ENCODE measurements around the gene TMPRSS13.
"Not testable (repeated sequence)": the region's sequence is repeated elsewhere in the genome, so short reads cannot be mapped to it uniquely, and the experiment has no call there.

Gene TMPRSS13

DNA sequence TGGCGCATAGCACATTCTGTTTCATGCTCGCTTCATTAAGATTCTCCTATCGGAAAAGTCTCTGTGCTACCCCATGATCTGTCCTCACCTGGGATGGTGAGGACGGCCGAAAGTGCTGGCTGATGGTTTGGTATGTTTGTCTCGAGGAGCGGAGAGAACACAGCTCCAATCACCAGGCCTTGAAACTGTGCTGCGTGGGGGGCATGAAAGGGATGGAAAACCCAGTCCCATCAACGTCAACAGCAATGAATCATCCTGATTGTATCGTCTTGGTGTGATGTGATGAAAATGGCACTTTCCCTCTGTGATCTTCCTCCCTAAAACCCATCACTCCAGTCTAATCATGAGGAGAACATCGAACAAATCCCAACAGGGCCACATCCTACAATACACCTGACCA lies 61.1 kb downstream of the TMPRSS13 start:
- Histone ChIP-seq H3K36me3 (ENCODE audit: control insufficient read depth, insufficient read depth, low read length) (no peaks in the 10 kb centered on the region), H3K4me1 (ENCODE audit: control insufficient read depth, insufficient read depth, low read length, poor library complexity, severe bottlenecking) (no peaks in the 10 kb centered on the region), H3K9me3 (ENCODE audit: control insufficient read depth, low read length) (no peaks in the 10 kb centered on the region), H3K27ac (ENCODE audit: insufficient read depth, low read length, poor library complexity, severe bottlenecking) (no peak overlapping the region), H3K27me3 (replicated peaks; ENCODE audit: control insufficient read depth, insufficient read depth, low read length, poor library complexity, severe bottlenecking) (no peaks in the 10 kb centered on the region), H3K4me3 (ENCODE audit: insufficient read depth, low read depth, low read length, poor library complexity, severe bottlenecking) (no peak overlapping the region)
- no peak for DNase-seq

DNA sequence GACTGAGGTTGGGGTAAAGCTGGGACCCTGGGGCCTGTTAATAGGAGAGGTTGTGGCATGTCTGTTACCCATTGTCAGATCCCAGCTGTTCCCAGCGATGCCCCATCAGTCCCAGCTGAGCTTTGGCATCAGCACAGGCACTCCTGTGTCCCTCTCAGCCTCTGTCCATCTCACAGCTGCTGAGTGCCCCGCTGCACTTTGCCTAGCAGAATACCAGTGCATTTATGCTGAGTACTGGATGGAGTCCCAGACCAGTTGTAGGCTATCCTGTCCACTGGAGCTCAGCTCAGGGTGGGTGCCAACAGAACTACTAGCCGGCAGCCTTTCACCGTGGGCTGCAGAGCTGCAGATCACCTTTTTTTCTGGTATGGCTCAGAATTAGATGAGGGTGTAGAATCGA lies 62.7 kb downstream of the TMPRSS13 start:
- no peak for DNase-seq
- Histone ChIP-seq H3K36me3 (ENCODE audit: control insufficient read depth, insufficient read depth, low read length) (no peaks in the 10 kb centered on the region), H3K4me1 (ENCODE audit: control insufficient read depth, insufficient read depth, low read length, poor library complexity, severe bottlenecking) (no peaks in the 10 kb centered on the region), H3K4me3 (ENCODE audit: insufficient read depth, low read depth, low read length, poor library complexity, severe bottlenecking) (no peak overlapping the region), H3K27me3 (replicated peaks; ENCODE audit: control insufficient read depth, insufficient read depth, low read length, poor library complexity, severe bottlenecking) (no peaks in the 10 kb centered on the region), H3K9me3 (ENCODE audit: control insufficient read depth, low read length) (no peaks in the 10 kb centered on the region), H3K27ac (ENCODE audit: insufficient read depth, low read length, poor library complexity, severe bottlenecking) (no peak overlapping the region)

DNA sequence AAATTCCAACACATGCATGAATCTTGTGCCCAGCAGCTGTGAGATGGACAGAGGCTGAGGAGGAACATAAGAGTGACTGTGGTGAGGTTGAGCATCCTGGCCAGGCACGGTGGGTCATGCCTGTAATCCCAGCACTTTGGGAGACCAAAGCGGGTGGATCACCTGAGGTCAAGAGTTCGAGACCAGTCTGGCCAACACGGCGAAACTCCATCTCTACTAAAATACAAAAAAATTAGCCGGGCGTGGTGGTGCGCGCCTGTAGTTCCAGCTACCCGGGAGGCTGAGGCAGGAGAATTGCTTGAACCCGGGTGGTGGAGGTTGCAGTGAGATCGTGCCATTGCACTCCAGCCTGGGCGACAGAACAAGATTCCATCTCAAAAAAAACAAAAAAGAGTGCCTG lies 63.7 kb downstream of the TMPRSS13 start:
- H3K9me3 ChIP-seq (ENCODE audit: control insufficient read depth, low read length), result not testable (repeated sequence)

DNA sequence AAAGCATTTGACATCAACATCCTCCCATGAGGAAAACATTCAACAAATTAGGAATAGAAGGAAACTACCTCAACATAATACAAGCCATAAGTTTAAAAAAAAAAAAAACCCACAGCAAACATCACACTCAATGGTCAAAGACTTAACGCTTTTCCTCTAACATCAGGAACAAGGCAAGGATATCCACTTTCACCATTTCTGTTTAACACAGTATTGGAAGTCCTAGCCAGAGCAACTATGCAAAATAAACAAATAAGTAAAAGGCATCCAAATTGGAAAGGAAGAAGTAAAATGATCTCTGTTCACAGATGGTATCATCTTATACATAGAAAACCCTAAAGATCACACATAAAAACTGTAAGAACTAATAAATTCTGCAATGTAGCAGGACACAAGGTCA lies 65.8 kb downstream of the TMPRSS13 start:
- H3K4me3 ChIP-seq (ENCODE audit: insufficient read depth, low read depth, low read length, poor library complexity, severe bottlenecking), result no peak overlapping the region
- no peak for DNase-seq
- no peaks in the 10 kb centered on the region for H3K36me3 ChIP-seq (ENCODE audit: control insufficient read depth, insufficient read depth, low read length)
- H3K27ac ChIP-seq (ENCODE audit: insufficient read depth, low read length, poor library complexity, severe bottlenecking), result no peak overlapping the region
- no peaks in the 10 kb centered on the region for H3K27me3 ChIP-seq (replicated peaks; ENCODE audit: control insufficient read depth, insufficient read depth, low read length, poor library complexity, severe bottlenecking)
- H3K4me1 ChIP-seq (ENCODE audit: control insufficient read depth, insufficient read depth, low read length, poor library complexity, severe bottlenecking), result no peaks in the 10 kb centered on the region
- H3K9me3 ChIP-seq (ENCODE audit: control insufficient read depth, low read length), result no peaks in the 10 kb centered on the region

More for the DNA sequence above, 63.7 kb downstream of the TMPRSS13 start:
- H3K4me1 ChIP-seq (ENCODE audit: control insufficient read depth, insufficient read depth, low read length, poor library complexity, severe bottlenecking); H3K4me3 ChIP-seq (ENCODE audit: insufficient read depth, low read depth, low read length, poor library complexity, severe bottlenecking); H3K27me3 ChIP-seq (replicated peaks; ENCODE audit: control insufficient read depth, insufficient read depth, low read length, poor library complexity, severe bottlenecking); H3K27ac ChIP-seq (ENCODE audit: insufficient read depth, low read length, poor library complexity, severe bottlenecking); H3K36me3 ChIP-seq (ENCODE audit: control insufficient read depth, insufficient read depth, low read length); DNase-seq: not testable (repeated sequence)

DNA sequence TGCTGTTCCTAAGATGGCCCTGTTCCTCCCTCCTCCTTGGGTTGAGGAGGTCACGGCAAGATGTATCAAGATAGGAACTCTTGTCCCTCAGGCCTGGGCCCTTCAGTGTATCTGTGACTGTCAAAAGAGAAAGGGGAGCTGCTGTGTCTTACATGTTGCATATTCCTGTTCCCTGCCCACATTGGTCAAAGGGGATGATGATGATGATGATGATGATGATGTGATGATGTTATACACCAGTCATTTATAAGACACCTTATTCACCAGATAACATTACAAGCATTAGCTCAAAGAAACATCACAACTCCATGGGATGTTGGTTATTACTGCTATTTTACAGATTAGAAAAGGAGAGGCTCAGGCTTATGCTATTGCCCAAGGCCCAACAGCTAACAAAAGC lies 66.4 kb downstream of the TMPRSS13 start:
- H3K36me3 ChIP-seq (ENCODE audit: control insufficient read depth, insufficient read depth, low read length), result no peaks in the 10 kb centered on the region
- no peak overlapping the region for H3K4me3 ChIP-seq (ENCODE audit: insufficient read depth, low read depth, low read length, poor library complexity, severe bottlenecking)
- no peaks in the 10 kb centered on the region for H3K4me1 ChIP-seq (ENCODE audit: control insufficient read depth, insufficient read depth, low read length, poor library complexity, severe bottlenecking)
- no peak overlapping the region for H3K27ac ChIP-seq (ENCODE audit: insufficient read depth, low read length, poor library complexity, severe bottlenecking)
- no peaks in the 10 kb centered on the region for H3K27me3 ChIP-seq (replicated peaks; ENCODE audit: control insufficient read depth, insufficient read depth, low read length, poor library complexity, severe bottlenecking)
- no peaks in the 10 kb centered on the region for H3K9me3 ChIP-seq (ENCODE audit: control insufficient read depth, low read length)
- no peak for DNase-seq

DNA sequence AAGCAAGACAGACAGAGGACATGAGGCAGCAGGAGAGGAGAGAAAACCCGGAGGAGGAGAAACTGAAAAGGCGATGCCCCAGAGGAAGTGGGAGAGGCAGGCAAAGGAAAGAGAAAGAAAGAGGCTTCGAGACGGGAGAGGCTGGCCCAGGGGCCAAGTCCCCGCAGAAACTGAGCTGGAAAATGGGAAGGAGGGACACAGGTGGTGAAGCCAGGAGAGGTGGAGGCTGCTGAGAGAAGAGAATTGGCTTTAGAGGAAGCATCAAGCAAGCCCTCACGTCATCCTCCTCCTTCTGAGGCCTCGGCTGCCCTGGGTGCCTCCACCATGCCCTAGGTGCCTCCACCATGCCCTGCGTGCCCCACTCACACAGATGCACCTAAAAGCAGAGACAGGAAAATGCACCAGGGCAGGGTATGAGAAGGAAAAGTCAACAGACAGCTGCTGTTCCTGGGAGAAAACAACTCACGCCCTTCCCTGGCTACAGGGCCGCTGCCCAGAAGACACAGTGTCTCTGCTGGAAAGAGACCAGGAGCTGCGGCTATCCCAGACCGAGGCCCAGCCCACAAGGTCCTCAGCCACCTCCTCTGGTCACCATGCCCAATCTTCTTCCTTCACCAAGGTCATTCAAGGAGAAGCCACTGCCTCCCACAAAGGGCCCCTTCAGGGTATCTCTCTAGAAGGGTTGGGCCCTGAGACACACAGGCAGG lies 67.0 kb downstream of the TMPRSS13 start:
- no peaks in the 10 kb centered on the region for H3K36me3 ChIP-seq (ENCODE audit: control insufficient read depth, insufficient read depth, low read length)
- H3K4me3 ChIP-seq (ENCODE audit: insufficient read depth, low read depth, low read length, poor library complexity, severe bottlenecking), result no peak overlapping the region
- H3K9me3 ChIP-seq (ENCODE audit: control insufficient read depth, low read length), result no peaks in the 10 kb centered on the region
- H3K27me3 ChIP-seq (replicated peaks; ENCODE audit: control insufficient read depth, insufficient read depth, low read length, poor library complexity, severe bottlenecking), result no peaks in the 10 kb centered on the region
- no peaks in the 10 kb centered on the region for H3K4me1 ChIP-seq (ENCODE audit: control insufficient read depth, insufficient read depth, low read length, poor library complexity, severe bottlenecking)
- H3K27ac ChIP-seq (ENCODE audit: insufficient read depth, low read length, poor library complexity, severe bottlenecking), result no peak overlapping the region
- no peak for DNase-seq

DNA sequence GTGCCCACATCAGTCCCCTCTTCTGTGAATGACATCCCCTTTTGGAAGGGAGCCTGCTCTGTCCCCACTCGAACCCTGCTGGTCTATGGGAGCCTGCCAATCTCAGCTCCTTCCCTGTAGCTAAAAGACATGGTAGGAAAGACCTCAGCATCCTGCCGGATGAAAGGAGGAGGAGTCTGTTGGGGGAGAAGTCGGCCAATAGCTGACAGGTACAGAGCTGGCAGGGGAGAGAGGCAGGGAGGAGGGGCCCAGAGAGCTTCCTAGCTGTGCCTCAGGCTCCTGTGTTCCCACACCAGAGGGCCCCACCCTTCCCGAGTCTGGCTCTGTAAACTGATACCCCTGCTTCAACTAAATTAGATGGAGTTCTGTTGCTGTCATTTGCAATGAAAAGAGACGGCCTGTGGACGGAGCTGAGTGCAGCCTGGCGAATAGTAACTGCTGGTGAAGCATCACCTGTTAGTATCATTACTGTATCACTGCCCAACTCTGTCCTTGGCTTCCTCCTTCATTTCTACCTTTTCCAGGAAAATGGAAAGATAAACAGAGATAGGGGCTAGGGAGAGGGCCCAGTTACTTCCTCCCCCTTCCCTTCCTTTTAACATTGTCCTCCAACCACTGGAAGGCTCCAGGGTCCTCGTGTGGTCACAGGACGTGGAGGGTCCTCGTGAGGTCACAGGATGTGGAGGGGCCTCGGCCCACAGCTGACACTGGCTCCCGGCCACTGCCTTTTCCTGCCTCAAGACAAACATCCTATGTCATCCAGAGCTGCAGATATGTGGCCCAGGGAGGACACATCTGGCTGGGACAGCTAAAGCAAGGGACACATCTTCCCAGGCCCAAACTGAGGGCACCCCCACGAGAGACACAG lies 67.8 kb downstream of the TMPRSS13 start:
- Histone ChIP-seq H3K36me3 (ENCODE audit: control insufficient read depth, insufficient read depth, low read length) (no peaks in the 10 kb centered on the region), H3K4me1 (ENCODE audit: control insufficient read depth, insufficient read depth, low read length, poor library complexity, severe bottlenecking) (no peaks in the 10 kb centered on the region), H3K9me3 (ENCODE audit: control insufficient read depth, low read length) (no peaks in the 10 kb centered on the region), H3K4me3 (ENCODE audit: insufficient read depth, low read depth, low read length, poor library complexity, severe bottlenecking) (no peak overlapping the region), H3K27me3 (replicated peaks; ENCODE audit: control insufficient read depth, insufficient read depth, low read length, poor library complexity, severe bottlenecking) (no peaks in the 10 kb centered on the region), H3K27ac (ENCODE audit: insufficient read depth, low read length, poor library complexity, severe bottlenecking) (no peak overlapping the region)
- no peak for DNase-seq

DNA sequence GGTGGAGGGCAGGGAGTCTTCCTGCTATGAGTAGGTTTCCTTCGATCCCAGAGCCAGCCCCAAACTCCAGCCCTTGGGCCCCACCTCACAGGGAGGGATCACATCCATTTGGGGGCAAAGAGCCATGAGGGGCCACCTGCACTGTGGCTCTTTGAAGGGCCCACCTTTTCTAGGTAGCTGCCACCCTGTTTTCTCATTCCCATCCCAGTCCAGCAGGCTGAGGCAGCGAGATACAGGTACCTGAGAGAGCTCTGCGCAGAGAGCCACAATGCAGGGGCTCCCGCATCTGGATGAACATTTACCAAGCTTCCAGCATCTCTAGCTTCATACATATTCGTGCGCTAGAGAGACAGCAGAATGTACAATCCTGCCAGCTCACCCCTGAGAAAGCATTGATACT lies 69.1 kb downstream of the TMPRSS13 start:
- no peak for DNase-seq
- no peaks in the 10 kb centered on the region for H3K27me3 ChIP-seq (replicated peaks; ENCODE audit: control insufficient read depth, insufficient read depth, low read length, poor library complexity, severe bottlenecking)
- no peaks in the 10 kb centered on the region for H3K9me3 ChIP-seq (ENCODE audit: control insufficient read depth, low read length)
- H3K27ac ChIP-seq (ENCODE audit: insufficient read depth, low read length, poor library complexity, severe bottlenecking), result no peak overlapping the region
- no peaks in the 10 kb centered on the region for H3K36me3 ChIP-seq (ENCODE audit: control insufficient read depth, insufficient read depth, low read length)
- no peaks in the 10 kb centered on the region for H3K4me1 ChIP-seq (ENCODE audit: control insufficient read depth, insufficient read depth, low read length, poor library complexity, severe bottlenecking)
- no peak overlapping the region for H3K4me3 ChIP-seq (ENCODE audit: insufficient read depth, low read depth, low read length, poor library complexity, severe bottlenecking)

DNA sequence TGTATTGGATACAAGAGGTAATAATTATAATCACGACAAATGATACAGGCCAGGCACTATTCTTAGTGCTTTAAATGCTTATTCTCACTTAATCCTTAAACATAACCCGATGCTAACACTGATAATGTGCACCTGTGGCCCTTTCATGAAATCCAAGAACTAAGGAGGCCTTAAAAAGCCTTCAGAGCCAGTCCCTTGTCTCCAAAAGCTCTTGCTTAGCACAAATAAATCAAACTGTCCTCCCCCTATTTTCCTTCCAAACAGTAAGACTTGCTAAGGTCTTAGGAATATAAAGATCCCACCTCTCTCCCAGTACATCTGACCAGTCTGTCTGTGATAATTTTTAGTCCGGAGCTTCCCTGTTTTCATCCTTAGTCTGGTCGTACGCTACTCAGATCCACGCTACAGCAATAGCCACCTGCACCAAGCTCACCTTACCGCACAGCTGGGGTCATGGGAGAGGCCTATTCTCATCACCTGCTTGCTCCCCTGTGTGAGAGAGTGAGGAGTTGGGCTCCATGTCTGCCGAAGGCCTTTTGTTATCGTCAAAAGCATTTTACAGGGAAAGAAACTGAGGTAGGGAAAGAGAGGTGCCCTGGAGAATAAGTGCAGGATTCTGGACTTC lies 69.6 kb downstream of the TMPRSS13 start:
- Histone ChIP-seq H3K4me3 (ENCODE audit: insufficient read depth, low read depth, low read length, poor library complexity, severe bottlenecking) (no peak overlapping the region), H3K36me3 (ENCODE audit: control insufficient read depth, insufficient read depth, low read length) (no peaks in the 10 kb centered on the region), H3K9me3 (ENCODE audit: control insufficient read depth, low read length) (no peaks in the 10 kb centered on the region), H3K27ac (ENCODE audit: insufficient read depth, low read length, poor library complexity, severe bottlenecking) (no peak overlapping the region), H3K4me1 (ENCODE audit: control insufficient read depth, insufficient read depth, low read length, poor library complexity, severe bottlenecking) (no peaks in the 10 kb centered on the region), H3K27me3 (replicated peaks; ENCODE audit: control insufficient read depth, insufficient read depth, low read length, poor library complexity, severe bottlenecking) (no peaks in the 10 kb centered on the region)
- no peak for DNase-seq

DNA sequence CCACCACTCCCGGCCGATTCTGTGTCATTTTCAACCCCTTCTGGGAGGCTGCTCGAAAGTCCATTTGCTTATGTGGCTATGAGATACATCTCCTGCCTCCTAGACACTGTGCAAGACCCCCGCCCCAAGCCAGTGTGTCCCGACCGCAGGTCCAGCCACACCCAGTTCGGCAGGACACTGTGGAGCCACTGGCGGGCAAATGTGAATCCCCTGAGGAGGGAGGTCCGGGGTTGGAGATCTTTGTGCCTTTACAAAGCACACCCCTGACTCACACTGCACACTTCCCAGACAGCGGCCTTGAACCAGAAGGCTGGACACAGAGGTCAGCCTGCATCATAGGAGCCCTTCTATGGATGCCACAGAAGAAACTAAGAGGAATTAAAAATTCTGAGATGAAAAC lies 70.1 kb downstream of the TMPRSS13 start:
- Histone ChIP-seq H3K27ac (ENCODE audit: insufficient read depth, low read length, poor library complexity, severe bottlenecking) (no peak overlapping the region), H3K4me3 (ENCODE audit: insufficient read depth, low read depth, low read length, poor library complexity, severe bottlenecking) (no peak overlapping the region), H3K9me3 (ENCODE audit: control insufficient read depth, low read length) (no peaks in the 10 kb centered on the region), H3K36me3 (ENCODE audit: control insufficient read depth, insufficient read depth, low read length) (no peaks in the 10 kb centered on the region), H3K27me3 (replicated peaks; ENCODE audit: control insufficient read depth, insufficient read depth, low read length, poor library complexity, severe bottlenecking) (no peaks in the 10 kb centered on the region), H3K4me1 (ENCODE audit: control insufficient read depth, insufficient read depth, low read length, poor library complexity, severe bottlenecking) (no peaks in the 10 kb centered on the region)
- no peak for DNase-seq

All from effector memory CD4-positive, alpha-beta T cell (primary cell).